Gastroesophageal sphincter (tissue), 3 donors: ENCODE results near the gene PTPRU.

ENCODE experiments used
- POLR2A ChIP-seq, 2 donors: fragments of 450-650 bp; IDR thresholded peaks; one replicate each; pipeline ENCODE4 v1.6.1; 2017; ENCODE audit warnings: antibody characterized with exemption in 2 of 2, mild to moderate bottlenecking in 2 of 2, moderate library complexity in 1 of 2
- TF ChIP-seq, protein P1 (sequence below), 4 experiments: fragments of 200-600 bp in 2 of 4; fragments of 450-650 bp in 2 of 4; sonication (generic) in 1 of 4; IDR thresholded peaks; one replicate each; pipeline ENCODE4 v1.5.1; 2017 to 2019; ENCODE audit warnings: antibody characterized with exemption in 4 of 4, mild to moderate bottlenecking in 2 of 4, moderate library complexity in 2 of 4

DNA sequence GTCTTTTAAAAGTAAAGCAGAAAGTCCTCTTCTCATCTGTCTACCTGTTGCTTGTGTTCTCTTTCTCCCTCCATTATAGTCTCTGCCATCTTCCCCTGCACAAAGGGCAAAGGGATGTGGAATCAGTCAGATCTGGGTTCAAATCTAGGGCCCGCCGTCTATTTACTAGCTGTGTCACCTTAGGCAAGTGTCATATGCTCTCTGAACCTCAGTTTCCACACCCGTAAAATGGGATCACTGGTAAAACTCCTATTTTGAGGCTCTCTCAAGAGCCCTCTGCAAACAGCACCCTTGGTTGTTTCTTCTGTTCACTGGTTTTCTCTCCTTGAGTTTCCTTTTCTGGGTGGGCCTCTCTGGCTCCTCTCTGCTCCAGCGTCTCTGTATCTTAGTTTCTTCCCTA lies 2.6 kb upstream of the PTPRU start:
- TF ChIP-seq, protein P1, sequence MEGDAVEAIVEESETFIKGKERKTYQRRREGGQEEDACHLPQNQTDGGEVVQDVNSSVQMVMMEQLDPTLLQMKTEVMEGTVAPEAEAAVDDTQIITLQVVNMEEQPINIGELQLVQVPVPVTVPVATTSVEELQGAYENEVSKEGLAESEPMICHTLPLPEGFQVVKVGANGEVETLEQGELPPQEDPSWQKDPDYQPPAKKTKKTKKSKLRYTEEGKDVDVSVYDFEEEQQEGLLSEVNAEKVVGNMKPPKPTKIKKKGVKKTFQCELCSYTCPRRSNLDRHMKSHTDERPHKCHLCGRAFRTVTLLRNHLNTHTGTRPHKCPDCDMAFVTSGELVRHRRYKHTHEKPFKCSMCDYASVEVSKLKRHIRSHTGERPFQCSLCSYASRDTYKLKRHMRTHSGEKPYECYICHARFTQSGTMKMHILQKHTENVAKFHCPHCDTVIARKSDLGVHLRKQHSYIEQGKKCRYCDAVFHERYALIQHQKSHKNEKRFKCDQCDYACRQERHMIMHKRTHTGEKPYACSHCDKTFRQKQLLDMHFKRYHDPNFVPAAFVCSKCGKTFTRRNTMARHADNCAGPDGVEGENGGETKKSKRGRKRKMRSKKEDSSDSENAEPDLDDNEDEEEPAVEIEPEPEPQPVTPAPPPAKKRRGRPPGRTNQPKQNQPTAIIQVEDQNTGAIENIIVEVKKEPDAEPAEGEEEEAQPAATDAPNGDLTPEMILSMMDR (IDR thresholded peaks at IDR 0.05): no peak
- no peak for TF ChIP-seq POLR2A (IDR thresholded peaks at IDR 0.05)
